NCI-H510A treated with DMSO at 0.1 percent for 48 hours (cell line): ENCODE data around the gene PEPD.

Source experiments
- DNase-seq: peaks from one replicate; lab custom pipeline; 2025; lab: John Stamatoyannopoulos, UW

The PEPD gene

DNA sequence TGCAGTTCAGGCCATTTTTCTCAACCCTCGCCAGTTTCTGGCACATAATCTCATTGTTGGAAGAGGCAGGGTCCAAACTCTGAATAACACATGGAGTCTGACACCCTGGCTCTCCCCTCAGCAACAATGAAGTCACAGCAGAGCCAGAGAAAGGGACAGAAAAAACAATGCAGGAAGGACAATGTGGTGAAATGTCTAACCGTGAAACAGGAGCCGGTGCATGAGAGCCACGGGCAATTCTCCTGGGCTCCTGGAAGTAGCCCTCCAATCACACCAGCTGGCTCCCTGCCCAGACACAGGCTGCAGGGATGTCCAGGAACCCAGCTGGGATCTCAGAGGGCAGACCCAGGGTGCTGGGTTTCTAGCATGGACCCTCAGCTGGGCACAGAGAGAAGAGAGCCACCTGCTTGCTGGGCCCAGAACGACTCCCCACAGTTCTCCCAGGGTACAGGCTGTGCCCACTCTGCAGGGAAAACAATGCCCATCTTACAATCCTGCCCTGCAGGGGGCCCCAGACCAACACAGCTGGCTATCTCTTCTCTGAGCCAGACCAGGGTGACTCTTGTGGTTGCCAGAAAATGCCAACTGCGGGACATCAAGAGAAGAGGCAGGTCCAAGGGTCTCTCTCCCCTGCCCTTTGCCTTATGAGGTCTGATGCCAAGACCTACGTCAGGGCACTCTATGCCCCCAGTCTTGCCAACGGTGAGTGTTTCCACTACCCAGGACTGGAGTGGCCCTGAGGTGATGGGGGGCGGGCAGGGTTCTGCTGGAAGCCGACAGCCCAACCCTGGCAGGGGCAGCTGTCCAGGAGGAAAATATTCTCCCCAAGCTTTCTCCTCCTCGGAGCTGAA is 83.5 kb downstream of the PEPD start:
- DNase-seq = no peak

DNA sequence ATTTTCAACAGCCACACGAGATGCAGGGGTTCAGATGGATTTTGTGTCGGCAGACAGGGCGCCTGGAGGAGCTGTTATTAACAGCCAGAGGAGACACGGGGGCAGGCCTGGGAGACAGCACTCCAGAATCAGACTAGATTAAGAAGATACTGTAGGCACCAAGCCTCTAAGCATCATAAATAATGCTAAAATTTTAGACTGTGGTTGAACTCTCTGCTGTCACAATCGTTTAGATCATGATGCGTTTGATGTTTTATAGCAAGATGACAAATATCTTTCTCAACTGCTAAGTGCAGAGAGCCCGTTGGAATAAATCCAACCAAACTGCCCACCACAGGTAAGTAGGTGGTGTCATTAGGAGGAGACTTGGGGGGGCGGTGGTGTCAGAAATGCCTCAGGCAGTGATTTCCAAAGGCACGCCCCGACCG is 84.2 kb downstream of the PEPD start:
- DNase-seq = no peak

DNA sequence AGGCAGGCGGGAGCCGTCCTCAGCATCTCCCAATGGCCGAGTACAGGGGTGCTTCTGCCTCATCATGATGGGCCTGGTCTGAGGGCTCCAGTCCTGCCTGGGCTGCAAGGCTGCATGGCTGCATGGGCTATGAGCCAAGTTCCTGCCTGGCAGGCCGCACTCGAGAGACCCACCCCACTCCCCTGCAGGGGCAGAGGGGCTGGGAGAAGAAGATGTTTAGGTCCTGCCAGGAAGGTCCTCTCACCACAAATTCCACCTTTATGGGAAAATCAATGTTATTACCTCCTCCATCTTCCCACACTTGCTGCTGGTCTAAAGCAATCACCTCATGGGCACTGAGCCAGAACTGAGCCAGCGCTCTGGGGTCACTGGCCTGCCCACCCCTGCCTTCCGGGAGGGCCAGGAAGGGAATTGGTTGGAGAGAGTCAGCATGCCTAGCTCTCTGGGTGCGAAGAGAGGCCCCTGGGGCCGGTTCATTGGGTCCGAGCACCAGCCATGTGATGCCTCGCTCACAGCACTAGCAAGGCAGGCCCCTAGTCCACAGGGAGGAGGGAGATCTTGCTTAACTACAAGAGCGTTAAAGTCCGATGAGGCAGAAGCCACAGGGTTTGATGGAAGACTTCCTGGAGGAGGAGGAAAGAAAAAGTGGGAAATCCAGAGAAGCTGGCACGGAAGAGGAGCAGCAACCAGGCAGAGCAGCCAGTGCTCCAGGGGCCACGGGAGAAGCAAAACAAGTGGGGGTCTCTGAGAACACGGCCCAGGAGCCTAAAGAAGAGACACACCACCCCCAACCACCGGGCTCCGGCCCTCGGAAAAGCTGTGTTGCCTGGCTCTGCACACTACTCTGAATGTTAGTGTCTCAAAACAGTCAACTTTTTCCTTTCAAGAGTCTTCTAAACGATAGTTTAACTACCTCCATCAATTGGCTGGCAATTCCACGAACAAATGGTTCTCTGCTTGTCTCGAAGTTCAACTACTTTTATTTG is 84.9 kb downstream of the PEPD start:
- no peak for DNase-seq

DNA sequence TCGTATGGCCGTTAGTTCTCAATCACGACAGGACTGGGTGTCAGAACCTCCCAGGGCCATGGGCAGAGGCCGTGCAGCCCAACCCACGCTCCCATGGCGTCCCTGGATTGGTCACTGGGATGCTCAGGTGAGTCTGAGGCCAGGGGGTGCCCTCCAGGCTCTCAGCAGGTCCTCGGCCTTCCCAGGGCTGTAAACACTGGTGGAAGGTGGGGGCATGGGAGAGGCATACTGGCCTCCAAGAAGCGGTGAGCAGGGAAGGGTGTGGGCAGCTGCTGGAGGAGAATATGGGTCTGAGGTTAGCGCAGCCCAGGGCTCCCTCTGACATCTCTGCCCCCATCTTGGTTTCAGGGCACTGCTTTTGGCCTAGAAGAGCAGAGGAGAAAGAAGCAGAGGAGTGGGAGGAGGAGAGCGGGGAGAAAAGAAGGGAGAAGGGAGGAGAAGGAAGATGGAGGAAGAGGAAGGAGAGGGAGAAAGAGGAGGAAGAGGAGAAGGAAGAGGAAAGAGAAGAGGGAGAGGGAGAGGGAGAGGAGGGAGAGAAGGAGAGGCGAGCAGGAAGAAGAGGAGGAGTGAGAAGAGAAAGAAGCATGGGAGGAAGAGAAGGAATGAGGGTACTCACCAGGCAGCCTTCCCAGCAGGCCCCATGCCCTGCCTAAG is 85.8 kb downstream of the PEPD start:
- no peak for DNase-seq

DNA sequence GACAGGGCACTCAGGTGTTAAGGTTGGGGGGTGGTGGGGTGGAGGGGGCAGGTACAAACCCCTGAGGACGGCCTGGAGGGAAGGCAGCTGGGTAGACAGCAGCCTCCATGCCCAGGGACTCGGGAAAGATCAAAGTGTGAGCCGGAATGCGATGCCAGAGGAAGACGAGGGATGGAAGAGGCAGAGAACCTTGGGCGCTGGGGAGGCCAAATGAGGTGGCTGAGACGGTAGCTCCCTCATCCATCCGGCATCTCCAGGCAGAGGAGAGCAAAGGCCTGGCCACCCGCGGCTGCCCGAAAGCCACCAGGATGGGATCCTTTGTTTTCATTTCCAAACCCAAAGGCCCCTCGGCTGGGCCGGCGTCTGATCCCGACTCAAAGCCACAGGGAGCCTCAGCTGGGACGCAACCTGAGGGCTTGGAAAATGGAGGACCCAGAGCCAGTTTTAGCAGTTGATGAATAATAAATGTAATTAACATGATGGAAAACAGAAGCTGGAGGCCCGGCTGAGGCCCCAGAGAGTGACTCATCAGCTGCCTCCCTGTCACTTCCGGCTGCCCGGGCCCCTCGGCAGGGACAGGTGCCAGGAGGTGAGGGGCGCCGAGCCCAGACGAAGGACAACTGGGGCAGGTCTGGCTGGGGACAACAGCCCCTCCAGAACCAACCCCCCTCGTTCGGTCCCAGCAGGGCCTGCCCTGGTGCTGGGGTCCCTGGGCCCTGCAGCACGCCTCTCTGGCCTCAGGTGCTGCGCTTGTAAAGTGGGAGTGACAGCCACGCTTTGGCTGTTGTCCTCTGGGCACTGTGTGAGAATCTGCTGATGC is 86.5 kb downstream of the PEPD start:
- no peak for DNase-seq

DNA sequence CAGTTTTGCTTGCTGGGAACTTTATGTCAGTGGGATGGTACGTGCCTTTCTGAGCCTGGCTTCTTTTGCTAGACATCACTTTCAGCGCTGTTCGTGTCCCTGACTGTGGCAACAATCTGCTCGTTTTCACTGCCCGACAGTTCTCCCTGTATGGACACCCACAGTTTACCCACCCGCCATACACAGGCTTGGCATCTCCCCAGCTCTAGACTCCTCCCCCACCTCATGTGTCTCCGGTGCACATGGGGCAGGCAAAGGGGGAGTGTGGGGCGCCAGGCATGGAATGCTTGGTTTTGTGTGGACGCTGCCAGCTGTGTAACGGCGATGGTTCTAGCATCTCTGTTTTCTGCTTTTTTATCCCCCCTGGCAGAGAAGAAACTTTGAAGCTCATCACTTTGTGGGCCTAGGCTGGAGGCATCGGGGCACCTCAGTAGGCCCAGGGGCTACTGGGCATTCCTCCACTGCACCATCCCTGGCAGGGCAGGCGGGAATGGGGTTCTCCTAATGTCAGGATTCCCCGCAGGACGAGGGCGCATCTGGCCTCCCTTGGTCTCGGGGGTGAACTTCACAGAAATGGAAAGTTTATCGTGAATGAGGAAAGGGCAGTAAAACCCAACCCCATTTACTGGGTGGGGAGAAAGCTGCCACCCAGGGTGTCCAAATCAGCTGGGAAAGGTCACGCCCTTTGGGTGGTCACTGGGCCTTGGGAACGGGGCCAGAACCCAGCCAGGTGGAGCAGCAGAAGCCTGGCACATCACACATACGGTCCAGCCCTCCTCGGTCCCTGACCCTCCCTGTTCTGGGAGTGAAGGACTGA is 87.3 kb downstream of the PEPD start:
- DNase-seq = no peak

DNA sequence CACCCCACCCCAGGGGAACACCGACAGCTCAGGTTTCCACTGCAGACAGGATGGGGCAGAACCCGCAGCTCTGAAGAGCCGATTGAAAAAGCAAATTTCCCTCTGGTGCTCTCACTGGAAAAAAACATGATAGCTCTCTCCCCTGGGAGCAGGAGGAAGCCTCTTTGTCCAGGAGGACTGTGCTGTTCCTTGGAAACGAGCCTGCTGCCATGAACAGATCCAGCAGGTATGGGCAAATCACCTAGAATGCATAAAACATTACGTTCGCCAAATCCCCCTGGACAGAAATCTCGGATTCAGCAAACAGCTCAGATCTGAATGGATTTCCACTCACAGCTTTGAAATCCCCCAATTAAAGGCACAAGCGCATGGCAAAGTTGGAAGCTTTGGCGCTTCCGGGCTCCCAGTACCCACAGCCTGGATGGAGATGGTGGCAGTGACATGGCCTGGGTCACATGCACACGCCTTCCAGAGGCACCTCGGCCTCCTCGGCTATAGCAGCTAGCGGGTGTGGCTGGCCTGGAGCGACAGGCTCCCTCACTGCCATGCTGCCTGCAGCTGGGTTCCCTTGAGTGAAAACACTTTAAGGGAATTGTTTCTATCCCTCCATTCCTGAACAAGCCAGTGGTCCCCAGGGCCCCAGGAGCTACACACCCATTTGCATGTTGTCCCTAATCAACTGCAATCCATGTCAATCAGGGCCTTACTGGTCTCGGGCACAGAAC is 89.0 kb downstream of the PEPD start:
- no peak for DNase-seq

DNA sequence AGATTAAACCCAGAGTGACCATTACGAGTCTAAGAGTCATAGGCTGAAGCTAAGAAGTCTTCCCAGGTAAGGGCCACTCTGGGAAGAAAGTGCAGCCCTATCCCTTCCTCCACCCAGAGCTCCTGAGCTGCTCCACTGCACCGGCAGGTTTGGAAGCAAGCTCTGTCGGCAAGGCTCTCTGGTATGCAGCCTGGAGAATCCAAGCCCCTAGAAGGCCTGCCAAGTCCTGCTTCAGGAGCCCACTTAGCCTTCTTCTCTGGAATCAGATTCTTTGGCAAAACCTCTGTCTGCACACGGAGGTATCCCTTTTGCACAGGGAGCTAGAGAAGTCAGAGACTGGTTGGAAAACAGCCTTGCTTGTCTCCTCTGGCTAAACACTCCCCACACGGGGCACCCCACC is 89.6 kb downstream of the PEPD start:
- DNase-seq = no peak

DNA sequence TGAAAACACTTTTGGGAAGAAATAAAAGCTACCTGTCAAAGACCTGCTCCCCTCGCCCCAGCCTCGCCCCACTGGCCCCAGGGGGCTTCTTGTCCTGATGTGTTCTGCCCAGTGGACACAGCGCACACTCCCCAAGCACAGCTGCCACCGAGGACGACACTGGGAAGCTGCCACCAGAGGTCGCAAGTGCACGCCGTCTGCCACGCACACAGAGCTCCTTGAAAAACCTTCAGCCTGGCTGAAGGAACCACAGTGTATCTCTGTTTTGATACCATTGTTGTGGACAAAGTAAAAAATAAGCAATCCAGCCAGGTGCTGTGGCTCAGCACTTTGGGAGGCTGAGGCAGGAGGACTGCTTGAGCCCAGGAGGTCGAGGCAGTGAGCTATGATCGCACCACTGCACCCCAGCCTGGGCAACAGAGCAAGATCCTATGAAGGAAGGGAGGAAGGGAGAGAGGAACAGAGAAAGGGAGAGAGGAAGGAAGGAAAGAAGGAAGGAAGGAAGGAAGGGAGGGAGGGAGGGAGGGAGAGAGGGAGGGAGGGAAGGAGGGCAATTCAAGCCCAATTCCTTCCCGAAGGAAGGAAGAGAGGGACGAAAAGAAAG is 90.8 kb downstream of the PEPD start:
- DNase-seq = peak; percentile 31

DNA sequence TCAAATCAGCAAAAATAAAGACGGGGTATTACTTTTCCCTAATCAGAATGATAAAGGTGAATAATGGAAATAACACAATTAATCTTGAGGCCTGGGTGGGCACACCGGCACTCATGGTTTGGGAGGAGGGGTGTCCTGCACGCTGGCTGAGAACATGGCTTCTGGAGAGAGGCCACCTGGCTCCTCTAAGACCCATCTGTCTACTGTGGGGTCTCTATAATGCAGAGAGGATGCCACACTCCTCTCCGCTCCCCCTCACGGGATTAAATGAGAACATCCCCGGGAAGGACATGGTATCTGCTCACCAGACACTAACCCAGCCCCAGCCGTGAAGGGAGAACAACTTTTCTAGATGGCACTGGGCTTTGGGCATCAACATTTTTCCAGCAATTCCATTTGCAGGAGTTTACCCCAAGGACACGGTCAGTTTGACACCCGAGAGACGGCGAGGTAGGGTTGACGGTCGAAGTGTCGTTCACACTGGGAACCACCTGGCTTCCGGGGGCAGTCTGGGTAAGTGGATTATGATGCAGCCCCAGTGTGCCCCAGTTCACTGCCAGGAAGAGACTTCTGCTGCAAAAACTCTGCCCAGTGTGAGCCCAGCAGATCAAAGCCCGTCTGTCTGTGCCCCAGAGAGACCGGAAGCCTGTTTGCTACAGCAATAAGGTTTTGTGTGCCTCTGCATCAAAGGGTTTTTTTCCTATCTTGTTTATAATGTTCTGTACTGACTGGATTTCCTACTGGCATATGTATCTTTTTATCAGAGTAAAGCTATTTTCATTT is 91.5 kb downstream of the PEPD start:
- no peak for DNase-seq

DNA sequence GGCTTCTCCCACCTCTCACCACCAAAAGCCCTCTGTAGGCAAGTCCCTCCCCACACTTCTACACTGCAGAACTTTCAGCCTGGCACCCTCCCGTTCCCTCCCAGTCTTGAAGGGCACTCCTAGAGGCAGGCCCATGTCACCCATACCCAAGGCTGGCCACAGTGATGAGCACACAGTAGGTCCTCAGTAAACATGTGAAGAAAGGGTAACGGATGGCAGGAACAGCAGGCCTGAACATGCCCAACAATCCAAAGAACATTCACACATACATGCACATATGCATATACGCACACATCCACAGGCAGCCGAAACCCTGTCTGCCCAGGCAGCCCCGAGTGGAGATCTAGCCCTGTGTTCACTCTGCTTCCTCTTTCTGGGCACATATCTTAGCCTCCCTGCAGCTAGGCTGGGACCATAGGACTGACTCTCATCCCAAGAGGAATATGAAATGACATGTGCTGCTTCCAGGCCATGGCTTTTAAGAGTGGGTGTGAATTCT is 92.9 kb downstream of the PEPD start:
- no peak for DNase-seq

DNA sequence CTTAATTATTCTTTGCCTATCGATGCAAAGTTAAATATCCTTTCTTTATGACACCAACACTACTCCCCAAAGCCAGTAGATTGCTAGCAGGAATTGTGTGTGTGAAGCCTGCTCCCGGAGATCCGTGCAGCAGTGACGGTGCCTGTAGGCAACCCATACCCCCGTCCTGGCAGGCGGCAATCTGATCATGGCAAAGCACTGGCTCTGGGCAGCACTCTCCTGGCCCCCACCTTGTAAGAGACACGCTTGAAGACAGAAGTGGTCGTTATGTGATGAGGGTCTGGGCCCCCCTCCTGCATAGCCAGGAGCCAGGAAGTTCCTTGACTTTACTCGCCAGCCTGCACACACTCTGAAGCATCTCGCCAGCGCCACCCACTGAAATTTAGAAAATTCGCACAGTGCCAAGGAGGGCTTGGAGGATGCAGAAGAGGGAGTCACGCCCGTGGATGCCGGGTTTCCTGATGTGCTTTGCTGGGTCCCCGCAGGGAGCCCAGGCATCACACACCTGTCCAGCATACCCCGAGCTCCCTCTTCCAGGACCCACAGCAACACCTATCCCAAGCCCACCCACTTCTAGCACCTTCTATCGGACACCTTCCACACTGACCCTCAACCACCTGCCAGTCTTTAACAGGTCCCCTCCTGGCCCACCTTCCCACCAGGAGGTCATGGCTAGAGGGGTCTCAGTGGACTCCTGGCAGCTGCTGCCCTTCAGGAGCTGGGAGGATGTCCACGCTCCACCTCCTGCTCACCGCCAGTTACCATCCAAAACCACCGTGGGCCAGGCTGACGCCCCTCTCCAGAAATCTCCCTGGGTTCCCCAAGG is 93.6 kb downstream of the PEPD start:
- DNase-seq = no peak

DNA sequence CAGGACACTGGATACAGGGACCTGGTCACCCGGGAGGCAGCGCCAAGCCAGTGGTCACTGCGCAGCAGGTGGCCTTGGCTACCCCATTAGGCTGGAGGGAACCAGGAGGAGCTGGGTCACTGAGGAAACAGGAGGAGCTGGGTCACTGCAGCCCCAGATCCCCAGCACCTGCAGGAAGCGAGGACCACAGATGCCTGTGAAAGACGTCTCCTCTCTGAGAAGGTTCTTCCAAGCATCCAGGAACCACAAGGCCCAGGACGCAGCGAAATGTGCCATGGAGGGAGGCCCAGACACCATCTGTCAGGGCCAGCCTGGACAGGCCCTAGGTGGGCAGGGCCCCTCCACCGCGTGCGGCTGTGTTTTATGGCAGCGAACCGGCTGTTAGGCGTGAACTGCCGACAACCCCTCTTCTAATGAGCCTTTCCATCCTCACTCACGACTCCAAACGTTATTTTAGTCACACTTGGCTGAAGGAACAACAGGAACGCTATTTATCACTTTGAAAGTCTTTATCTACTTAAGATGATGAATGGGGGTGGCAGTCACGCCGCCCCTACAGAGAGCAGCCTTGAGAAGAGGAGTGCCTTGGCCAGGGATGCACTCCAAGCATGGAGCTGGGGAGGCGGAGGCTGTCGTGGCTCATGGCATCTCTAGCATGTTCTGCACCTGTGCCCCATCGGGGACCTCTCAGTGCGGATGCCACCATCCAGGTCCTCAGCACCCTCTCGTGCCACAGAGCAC is 94.8 kb downstream of the PEPD start:
- DNase-seq = no peak

DNA sequence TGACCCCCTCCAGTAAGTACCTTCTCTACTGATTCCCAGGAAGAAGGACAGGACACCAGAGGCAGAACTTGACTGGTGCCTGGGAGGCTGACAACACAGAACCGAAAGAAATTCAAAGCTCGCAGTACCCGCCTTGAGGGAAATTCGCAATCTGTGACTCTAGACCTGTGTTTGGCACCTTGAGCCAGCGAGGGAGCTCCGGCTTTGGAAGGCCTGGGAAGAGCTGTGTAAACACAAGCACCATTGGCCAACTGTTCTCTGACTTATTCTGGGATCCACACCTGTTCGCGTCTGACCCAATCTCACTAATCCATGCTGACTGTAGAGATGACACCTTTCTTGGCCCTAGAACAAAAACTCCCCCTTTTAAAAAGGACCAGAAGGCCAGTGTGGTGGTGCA is 97.4 kb downstream of the PEPD start:
- no peak for DNase-seq

DNA sequence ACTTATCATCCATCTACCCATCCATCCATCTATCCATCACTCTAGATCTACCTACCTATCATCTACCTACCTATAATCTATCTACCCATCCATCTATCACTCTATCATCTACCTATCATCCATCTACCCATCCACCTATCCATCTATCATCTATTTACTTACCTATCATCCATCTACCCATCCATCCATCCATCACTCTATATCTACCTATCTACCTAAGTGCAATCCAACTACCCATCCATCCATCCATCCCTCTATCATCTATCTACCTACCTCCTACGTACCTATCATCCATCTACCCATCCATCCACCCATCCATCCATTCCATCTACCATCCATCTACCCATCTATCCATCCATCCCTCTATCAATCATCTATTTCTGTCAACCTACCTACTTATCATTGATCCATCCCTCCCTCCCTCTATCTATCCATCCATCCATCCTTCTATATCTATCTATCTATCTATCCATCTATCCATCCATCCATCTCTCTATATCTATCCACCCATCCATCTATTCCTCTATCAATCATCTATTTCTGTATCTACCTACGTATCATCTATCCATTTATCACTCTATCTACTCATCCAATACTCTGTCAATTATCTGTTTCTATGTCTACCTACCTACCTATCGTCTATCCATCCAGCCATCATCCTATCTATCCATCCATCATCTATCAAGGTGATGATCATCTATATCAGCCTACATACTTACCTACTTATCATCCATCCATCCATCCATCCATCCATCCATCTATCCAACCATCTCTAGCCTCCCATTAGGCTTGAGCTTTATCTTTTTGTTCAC is 99.0 kb downstream of the PEPD start:
- no peak for DNase-seq

DNA sequence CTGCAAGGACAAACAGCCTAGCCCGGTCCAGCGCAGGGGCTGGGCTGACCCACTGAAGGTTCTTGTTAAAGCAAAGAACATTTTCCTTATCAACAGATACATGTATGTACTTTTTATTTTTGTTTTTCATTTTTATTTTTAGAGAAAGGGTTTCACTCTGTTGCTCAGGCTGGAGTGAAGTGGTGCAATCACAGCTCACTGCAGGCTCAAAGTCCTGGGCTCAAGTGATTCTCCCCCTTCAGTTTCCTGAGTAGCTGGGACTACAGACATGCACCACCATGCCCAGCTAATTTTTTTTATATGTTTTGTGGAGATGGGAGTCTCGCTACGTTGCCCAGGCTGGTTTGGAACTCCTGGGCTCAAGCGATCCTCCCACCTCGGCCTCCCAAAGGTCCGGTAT is 100.2 kb downstream of the PEPD start:
- DNase-seq = no peak
